ENCODE results near the gene GUCA2A.
"Not testable (repeated sequence)": the region's sequence is repeated elsewhere in the genome, so short reads cannot be mapped to it uniquely, and the experiment has no call there.

Gene GUCA2A, protein sequence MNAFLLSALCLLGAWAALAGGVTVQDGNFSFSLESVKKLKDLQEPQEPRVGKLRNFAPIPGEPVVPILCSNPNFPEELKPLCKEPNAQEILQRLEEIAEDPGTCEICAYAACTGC

DNA sequence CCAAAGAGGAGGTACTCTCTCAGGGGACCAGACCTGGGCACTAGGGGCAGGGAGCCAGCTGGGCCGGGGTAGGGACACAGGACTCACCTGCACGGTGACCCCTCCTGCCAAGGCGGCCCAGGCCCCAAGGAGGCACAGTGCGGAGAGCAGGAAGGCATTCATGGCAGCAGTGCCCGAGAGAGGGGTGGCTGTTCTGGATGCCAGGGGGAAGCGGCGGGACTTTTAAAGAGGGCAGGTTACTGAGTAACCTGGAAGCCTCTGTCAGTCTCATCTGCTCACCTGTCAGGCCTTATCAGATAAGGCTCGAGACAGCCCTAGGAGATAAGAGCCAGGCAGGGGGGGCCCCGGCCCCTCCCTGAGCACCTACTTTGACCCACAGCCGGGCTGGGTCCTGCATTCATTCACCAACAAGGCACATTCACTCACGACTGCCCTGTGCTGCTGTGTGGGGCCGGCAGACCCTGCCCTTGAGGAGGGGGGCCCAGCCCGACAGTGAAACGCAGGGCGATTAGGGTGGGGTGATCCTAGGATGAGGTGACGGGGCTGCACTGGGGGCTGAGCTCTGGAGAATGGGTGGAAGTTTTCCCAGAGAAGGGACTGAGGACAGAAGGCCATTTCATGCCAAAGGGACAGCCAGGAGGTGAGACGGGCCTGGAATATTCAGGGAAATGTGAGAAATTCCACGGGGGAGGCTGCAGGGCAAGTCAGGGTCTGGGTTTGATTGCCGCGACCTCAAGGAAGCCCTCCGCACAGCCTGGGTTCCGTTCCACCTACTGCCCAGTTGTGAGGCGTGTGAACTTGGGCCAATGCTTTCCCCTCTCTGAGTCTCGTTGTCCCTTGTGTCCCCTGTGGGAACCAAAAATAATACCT, at the start of gene GUCA2A:
Gene GUCA2A, minus strand, starts transcription at position 195 of the 870 bp plus-strand sequence. Its CDS starts 33 bp downstream, at position 162.
- no peak for DNase-seq

DNA sequence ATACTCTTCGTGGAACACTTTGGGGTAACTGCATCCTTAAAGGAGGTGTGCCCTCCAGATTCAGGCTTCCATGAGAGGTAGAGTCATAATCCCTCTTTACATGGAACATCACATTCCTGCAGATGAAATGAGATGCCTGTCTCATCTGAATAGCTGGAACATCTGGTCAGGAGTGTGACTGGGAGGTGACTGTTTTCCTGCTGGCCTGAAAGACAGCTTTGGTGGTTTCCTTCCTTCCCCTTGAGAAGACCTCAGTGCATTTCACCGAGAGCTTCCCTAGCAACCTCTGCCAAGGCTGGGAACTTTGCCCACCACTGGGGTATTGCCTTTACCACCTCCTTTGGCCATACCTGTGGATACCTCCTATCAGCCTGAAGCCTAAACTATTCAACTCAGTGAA, 46.7 kb upstream of the GUCA2A start:
- no peak for DNase-seq

DNA sequence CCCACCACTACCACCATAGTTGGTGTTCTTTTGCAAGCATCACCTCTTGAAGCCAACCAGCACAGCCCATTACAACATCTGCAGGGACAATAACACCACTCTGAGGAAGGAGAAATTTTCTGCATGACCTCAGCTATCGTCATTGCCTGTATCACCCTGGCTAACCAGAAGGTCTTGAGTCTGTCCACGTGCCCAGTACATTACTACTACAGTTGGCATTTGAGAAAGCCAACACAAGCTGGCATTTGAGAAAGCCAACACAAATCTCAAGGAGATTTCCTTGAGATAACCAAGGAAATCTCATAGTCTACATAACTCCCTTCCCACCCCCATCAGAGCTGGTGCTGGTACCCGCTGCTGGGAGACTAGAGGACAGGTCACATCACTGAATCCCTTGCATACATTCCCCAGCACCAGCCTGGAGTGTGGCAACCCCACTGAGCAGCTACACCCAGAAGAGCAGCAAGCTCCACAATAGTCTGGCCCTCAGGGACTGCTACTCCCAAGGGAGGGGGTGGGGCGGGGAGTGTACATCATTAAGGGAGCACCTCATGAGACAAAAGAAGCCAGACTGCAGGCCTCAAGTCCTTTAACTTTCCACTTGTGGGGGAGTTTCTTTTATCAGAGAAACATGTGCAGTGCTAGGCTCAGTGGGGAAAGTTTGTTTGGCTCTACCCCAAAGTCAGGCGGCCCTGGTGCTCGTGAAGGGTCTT, 46.0 kb upstream of the GUCA2A start:
- no peak for DNase-seq

DNA sequence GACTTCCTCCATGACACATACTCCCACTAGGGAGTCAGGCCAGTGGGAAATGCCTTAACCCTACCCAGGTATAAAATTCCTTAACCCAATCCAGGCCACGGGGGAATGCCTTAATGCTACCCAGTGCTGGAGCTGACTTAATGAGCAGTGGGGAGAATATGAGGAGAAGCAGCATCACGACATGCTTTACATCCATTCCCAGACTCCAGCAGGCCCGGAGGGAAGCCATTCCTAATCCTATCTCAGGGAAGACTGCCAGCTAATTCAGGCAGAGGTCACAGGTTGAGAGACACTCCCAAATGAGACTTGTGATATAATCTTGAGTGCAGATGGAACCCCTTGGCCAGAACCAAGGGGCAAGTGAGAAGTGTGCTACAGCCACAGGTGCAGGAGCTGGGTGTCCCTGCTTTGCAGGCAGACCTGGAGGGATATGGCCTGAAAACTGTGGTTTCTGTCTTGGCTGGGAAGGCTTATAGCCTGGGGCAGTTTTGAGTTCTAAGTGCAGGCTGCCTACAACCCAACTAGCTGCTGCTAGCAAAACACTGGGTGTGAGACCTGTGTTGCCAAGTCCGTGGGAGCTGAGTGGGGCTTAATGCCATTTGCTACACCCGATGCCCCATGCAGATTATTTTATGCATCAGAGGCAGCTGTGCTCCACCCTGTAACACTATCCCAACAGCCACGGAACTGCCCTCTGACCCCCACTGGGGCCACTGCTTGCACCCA, 45.1 kb upstream of the GUCA2A start:
- no peak for DNase-seq

DNA sequence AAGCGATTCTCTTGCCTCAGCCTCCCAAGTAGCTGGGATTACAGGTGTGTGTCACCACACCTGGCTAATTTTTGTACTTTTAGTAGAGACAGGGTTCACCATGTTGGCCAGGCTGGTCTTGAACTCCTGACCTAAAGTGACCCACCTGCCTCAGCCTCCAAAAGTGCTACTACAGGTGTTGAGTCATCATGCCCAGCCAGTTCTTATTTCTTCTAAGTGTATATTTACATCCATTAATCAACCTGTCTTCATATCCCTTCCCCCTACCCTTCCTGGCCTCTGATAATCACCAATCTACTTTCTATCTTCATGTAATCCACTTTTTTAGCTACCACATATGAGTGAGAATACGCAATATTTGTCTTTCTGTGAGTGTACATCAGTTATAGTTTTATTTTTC, 42.4 kb upstream of the GUCA2A start:
- not testable (repeated sequence) for DNase-seq

DNA sequence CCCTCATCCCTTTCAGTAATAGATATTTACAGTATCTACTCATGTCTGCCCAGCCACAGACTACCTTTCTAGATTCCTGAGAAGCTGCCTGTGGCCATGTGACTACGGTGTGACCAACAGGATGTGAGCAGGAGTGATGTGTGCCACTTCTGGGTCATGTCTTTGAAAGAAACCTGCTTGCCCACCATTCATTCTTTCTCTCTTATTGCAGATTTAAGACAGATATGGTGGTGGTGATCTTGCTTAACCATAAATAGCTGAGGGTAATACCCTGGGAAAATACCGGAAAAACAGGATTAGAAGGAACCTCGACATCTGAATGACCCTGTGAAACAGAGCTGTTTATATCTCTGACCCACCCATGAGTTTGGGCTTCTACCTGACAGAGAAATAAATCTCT, 41.6 kb upstream of the GUCA2A start:
- no peak for DNase-seq

DNA sequence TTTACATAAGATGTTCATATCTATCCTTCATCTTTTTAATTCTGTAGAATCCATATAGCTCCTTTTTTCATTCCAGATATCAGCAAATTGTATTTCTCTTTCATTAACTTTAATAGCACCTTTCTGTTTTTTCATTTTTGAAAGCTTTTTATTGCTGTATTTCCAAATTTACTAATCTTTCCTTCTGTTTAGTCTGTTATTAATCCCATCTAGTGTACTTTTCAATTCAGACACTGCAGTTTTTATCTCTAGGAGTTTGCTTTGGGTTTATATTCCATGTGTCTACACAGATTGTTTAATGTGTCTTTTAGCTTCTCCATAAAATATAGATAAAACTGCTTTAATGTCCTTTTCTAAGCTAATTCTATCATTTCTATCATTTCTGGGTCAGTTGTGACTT, 37.4 kb upstream of the GUCA2A start:
- DNase-seq = no peak

DNA sequence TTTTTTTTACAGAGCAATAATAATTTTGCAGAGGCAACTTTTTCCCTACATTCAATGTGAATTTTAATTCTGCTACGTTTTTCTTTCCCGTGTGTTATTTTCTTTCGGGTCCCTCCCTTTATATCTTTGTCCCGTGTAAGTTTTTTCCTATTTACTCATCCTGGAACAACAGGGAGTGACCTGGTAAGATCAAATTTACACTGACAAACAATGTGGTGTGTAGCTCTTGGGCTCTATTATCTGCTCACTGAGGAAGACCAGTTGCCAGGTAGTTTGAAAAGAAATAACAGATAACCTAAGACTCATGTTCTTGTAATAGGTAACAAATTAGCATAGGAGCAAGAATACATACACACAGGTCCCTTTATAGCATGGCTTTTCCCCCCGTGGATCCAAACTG, 33.7 kb upstream of the GUCA2A start:
- DNase-seq = no peak

DNA sequence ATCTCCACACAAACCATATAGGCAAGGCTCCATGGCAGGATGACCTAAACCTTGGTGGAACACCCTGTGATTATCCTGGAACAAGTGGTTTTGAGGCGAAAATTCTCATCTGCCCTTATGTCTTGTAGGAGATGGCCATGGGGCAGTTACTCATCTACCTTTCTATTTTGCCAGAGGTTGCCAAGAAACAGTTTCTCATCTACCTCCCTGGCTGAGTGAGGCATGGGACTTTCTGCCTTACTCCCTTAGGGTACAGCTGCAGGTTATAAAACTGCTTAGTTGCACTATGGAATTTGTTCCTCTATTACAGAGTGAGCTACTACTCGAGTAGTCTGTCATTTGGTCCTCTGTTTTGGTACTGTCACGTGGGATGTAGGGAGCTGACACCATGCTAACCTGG, 31.3 kb upstream of the GUCA2A start:
- DNase-seq = no peak

DNA sequence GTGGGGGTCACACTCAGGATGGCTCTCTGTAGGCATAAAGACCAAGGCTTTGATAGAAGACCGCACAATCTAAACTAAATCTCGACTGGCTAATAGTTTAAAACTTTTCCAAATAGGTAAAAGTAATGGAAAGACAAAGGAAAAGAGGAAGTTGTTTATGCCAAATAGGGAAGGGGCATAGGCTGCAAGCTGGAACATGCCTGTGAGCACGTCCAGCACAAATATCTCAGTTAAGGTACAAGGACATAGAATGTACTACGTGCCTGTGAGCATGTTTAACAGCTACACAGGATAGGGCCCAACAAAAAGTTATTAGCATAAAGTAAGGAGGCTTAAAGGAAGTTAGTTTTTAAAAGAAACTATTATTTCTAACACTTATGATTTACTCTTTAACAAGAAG, 27.6 kb upstream of the GUCA2A start:
- DNase-seq = no peak

DNA sequence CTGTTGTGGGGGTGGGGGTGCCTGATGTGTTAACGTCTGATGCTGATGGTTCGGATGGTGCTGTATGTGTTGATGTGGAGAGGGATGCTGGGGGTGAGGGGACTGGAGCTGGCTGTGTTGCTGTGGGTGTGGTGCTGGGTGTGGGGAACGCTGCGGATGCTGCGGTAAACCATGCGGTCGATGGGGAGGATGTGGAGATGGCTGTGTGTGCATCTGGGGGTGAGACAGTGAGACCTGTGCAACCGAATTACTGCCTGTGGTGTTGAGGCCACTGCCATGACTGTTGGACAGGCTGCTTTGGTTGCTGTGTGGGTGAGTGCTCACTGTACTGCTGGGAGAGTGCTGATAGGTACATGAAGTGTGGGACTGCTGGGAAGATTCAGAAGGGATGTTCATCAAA, 26.8 kb upstream of the GUCA2A start:
- no peak for DNase-seq

DNA sequence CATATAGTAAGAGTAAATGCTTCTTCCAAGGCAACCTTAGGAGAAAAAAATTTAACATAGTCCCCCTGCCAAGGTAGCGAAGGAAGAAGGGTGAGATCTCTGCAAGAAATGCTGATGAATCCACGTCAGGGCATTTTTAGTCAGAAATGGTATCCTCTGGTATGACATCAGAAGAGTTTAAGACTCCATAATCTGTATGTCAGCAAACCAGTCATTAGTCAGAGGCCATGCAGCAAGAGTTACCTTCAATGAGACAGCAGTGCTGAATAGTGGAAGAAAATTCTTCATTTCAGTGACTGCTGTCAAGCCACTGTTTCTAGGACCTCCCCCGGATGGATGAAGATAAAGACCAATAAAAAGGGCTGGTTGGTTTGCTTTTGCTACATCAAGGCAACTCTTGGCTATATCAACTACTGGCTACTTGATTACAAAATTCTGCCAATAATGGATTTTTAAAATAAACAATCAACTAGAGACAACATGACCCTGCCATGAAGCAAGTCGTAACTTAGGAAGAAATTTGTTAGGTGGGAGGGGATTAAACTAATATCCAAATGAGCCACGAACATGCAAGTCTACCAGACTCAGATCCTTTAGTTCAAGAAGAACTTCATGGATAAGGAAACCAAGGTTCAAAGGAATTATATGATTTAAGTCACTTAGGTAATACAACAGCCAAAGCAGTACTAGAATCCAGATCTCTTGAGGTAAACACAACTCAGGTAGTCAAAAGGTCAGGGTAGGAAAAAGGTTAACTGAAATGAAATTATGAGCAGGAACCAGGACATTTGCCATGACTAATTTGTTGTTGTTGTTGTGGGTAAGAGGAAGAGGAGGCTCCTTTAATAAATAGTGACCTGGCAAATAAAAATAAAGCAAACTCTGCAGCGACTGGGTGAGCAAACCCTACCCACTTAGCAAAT, 25.6 kb upstream of the GUCA2A start:
- DNase-seq = no peak

DNA sequence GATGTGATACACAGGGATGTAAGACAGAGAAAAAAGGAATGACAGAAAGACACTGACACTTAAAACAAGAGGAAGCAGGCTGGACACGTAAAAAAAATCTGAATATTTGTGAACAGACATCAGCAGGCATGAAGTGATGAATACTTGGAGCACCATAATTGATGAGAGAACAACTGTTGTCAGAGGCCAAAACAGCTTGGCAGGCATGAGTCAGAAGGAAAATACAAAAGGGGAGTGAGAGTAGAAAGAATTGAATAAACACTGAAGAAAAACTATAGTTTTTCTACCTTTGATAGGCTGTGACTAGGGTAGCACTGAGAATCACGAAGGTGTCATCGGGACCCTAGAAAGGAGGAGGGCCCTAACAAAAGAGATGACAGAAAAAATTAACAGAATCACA, 21.6 kb upstream of the GUCA2A start:
- no peak for DNase-seq

DNA sequence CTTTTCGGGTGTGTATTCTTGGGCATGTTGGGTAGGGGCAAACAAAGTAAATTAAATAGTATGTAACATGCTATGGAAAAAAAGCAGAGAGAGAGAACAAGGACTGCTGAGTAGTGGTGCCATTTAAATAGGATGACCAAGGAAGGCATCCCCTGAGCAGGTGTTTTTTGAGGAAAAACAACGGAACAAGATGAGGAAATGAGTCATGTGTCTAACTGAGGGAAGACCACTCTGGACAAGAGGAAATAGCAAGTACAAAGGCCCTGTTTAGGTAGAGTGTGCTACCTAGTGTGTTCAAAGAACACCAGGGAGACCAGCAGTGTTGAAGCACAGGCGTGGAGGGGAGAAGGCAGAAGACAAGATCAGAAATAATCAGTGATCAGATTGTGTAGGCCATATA, 20.1 kb upstream of the GUCA2A start:
- no peak for DNase-seq

DNA sequence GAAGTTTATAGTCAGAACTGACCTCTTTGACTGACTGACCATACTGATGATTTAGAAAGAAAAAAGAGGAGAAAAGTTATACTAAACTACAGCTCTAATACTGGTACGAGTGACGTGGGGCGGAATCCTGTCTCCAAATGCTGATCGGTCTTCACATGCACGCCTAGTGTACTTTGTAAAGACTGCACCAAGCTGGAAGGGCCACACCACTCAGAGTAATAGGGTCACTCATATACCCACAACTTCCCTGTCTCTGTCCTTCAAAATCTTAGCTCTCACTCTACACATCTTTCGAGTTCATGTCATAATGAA, 19.4 kb upstream of the GUCA2A start:
- DNase-seq = no peak

DNA sequence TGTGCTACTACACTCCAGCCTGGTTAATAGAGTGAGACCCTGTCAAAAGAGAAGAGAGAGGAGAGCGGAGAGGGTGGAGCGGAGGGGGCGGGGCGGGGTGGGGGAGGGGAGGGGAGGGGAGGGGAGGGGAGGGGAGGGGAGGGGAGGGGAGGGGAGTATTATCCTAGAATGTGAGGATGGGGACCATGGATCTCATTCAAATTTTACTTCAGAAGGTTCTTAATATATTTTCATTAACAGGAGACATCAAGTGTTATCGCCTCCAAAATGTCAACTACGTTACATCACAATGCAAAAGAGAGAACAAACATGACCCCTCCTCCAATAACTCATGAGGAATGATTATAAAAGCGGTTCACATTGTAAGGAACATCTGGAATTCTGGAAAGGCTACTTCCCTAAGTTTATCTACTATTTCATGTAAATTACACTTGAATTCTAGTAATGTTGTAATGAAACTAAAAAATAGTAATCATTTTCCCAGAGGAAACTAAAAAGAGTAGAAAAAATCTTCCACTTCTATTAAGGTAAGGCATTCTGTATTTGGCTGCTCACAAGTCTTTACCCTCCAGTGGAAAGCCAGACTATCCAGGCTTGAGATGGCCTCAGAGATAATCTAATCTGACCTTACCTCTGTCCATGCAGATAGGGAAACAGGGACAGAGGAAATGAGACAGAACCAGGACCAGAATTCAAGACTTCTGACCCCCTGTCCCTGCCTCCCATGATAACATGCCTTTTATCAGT, 18.8 kb upstream of the GUCA2A start:
- DNase-seq = no peak

DNA sequence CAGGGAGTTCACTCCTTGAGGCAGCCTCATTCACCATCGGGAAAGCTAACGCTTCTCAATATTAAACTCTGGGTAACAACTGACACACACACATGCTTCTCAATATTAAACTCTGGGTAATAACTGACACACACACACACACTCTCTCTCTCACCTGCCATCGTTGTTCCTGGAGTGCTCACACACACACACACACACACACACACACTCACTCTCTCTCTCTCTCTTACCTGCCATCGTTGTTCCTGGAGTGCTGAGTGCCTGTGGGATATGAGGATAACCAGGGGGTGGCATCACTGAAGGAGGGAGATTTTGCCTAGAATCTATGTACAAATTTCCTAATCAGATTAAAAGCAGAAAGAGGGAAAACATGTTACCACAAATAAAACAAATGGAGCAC, 17.1 kb upstream of the GUCA2A start:
- DNase-seq = no peak

DNA sequence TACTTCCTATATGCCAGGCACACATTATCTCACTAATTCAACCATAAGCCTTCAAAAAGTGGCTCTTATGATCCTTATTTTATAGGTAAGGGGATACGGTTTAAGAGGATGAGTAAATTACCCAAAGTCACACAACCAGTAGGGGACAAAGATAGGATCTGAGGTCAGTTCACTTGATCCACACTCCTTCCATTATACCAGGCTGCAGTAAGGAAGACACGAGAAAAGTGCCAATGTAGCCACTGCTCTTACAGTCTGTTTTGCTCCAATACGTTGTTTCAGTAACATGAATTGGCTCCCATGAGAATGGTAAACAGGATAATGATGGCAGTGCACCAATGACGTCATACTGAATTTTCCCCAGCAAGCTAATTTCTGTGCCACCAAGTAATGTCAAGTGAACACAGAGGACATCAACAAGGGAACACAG, 15.4 kb upstream of the GUCA2A start:
- no peak for DNase-seq

DNA sequence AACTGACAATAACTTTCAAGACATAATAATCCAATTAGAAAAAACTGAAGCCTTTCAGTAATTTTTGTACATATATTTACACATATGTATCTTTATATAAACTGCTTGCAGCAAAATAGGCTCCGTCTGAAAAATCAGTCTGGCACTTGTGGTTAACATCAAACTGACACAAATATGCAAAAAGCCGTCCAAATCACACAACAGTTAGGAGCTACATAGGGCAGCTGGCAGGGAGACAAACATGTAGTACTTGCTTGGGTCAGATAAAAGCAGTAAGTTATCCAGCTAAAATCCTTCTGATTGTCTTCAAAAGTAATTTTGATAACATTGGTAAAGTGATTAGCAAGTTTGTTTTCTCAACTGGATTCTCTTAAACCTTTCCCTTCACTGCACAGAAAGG, 14.7 kb upstream of the GUCA2A start:
- DNase-seq = no peak

DNA sequence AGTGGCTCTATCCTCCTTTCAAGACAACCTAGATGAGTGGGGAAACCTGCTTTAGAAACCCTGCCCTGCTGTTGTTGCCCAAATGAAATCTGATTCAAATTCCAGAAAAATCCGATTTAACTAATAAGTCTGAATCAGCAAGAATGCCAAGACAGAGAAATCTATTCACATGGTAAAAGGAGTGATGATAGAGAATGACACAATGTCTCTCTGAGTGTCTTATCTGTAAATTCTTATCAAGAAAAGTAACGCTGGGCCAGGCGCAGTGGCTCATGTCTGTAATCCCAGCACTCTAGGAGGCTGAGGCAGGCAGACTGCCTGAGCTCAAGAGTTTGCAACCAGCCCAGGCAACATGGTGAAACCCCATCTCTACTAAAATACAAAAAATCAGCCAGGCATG, 13.7 kb upstream of the GUCA2A start:
- no peak for DNase-seq

DNA sequence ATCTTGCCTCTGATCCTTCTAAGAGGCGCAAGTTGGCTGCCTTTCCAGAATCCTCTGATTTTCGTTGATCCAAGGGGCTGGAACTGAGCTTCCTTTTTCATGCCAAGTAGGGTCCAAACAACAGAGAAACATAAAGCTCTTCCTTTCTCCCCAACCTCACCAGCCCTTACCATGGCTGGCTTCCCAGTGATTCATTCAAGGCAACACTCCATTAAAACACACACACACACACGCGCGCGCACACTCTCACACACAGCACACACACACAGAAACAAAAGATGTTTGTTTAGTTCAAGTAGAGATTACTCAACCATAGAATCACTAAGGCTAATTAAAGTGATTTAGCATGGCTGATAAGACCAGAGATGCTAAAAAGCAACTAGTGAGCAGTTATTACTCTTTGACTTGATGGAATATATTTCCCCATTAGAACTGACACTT, 13.0 kb upstream of the GUCA2A start:
- no peak for DNase-seq
